RCC 7860 (cell line): ENCODE data around the gene ADGRB2.

Experiments
- DNase-seq: peaks from one replicate; pipeline ENCODE4 v3.0.0-alpha.2; 2015; ENCODE audit warnings: low spot score
- FAIRE-seq: peaks from 2 replicates; lab custom pipeline; 2012; peaks lifted over from hg19 to GRCh38; lab: Jason Lieb, UNC

ADGRB2 gene

GRCh38 chr1:31705080-31705866, 58.9 kb downstream of the ADGRB2 start:
- DNase-seq (no peak), FAIRE-seq (no peak)

GRCh38 chr1:31704271-31705079, 59.7 kb downstream of the ADGRB2 start:
- FAIRE-seq (no peak), DNase-seq (no peak)

- DNase-seq (no peak), FAIRE-seq (no peak)
Measured at GRCh38 chr1:31703431-31704270, 60.5 kb downstream of the ADGRB2 start, which contains the start of gene COL16A1. Gene COL16A1 (minus strand): TSS chr1:31704017. CDS start chr1:31702193, 1,824 bp downstream.

GRCh38 chr1:31702836-31703404, 61.2 kb downstream of the ADGRB2 start:
- no peak for DNase-seq
- FAIRE-seq: no peak

- FAIRE-seq (peak; percentile 86), DNase-seq (peak; percentile 94)
Measured at GRCh38 chr1:31701091-31701736, 62.9 kb downstream of the ADGRB2 start.

GRCh38 chr1:31700468-31701090, 63.6 kb downstream of the ADGRB2 start:
- DNase-seq (no peak), FAIRE-seq (no peak)

GRCh38 chr1:31699341-31699891, 64.7 kb downstream of the ADGRB2 start:
- DNase-seq (no peak), FAIRE-seq (no peak)

- DNase-seq (no peak), FAIRE-seq (no peak)
Measured at GRCh38 chr1:31697369-31697984, 66.7 kb downstream of the ADGRB2 start.

- no peak for FAIRE-seq
- DNase-seq: no peak
Measured at GRCh38 chr1:31696242-31696641, 67.9 kb downstream of the ADGRB2 start.

GRCh38 chr1:31695327-31695726, 68.8 kb downstream of the ADGRB2 start:
- no peak for DNase-seq
- FAIRE-seq: no peak

GRCh38 chr1:31694964-31695313, 69.2 kb downstream of the ADGRB2 start:
- FAIRE-seq (no peak), DNase-seq (no peak)

GRCh38 chr1:31694069-31694963, 69.8 kb downstream of the ADGRB2 start:
- FAIRE-seq: no peak
- no peak for DNase-seq

GRCh38 chr1:31693231-31693630, 70.9 kb downstream of the ADGRB2 start:
- FAIRE-seq (no peak), DNase-seq (no peak)

- FAIRE-seq (no peak), DNase-seq (no peak)
Measured at GRCh38 chr1:31691951-31692350, 72.2 kb downstream of the ADGRB2 start.

- FAIRE-seq (no peak), DNase-seq (no peak)
Measured at GRCh38 chr1:31691446-31691845, 72.7 kb downstream of the ADGRB2 start.

GRCh38 chr1:31690921-31691320, 73.2 kb downstream of the ADGRB2 start:
- FAIRE-seq (no peak), DNase-seq (no peak)

GRCh38 chr1:31689854-31690253, 74.3 kb downstream of the ADGRB2 start:
- DNase-seq (peak; percentile 91), FAIRE-seq (peak; percentile 90)

- DNase-seq (no peak), FAIRE-seq (no peak)
Measured at GRCh38 chr1:31689379-31689778, 74.8 kb downstream of the ADGRB2 start.
